Omental fat pad (tissue), 4 donors: Measurements from ENCODE around the gene ACAP1. TPM values are rescaled to one million over a fixed set of nuclear protein-coding genes. Genes with fewer than 3 reads are reported as not detected.

Experiments used
- ATAC-seq: fragments of 150-250 bp; one replicate; pipeline ENCODE4 v1.9.1; 2016; ENCODE audit warnings: mild to moderate bottlenecking, moderate library complexity; ENCODE audit not compliant: low FRiP score
- DNase-seq: peaks from one replicate; pipeline ENCODE4 v3.0.0-alpha.2; 2019; ENCODE audit warnings: low spot score
- CTCF ChIP-seq, 3 donors: fragments of 450-650 bp; IDR thresholded peaks; one replicate each; pipeline ENCODE4 v1.5.1; 2016 to 2017; ENCODE audit warnings: antibody characterized with exemption in 3 of 3, mild to moderate bottlenecking in 3 of 3, moderate library complexity in 2 of 3
- total RNA-seq, 4 donors: library from RNA; depleted of rRNA; stranded (reverse); fragments of >200 nt; gene quantifications; one replicate each; pipeline ENCODE4 v1.1.0, GENCODE V29; 2016

The ACAP1 gene
- total RNA-seq, 4 donors from 2014 or later: 3.3 to 13.1 (median 8.1) TPM

- DNase-seq: no peak
- no peak for TF ChIP-seq CTCF (IDR thresholded peaks at IDR 0.05)
- ATAC-seq: no peak
These were observed 10.1 kb upstream of the ACAP1 start for GRCh38 chr17:7326186-7326585.

- no peak for TF ChIP-seq CTCF (IDR thresholded peaks at IDR 0.05)
- ATAC-seq (no peak), DNase-seq (no peak)
These were observed 9.3 kb upstream of the ACAP1 start for GRCh38 chr17:7327056-7327455.

DNA sequence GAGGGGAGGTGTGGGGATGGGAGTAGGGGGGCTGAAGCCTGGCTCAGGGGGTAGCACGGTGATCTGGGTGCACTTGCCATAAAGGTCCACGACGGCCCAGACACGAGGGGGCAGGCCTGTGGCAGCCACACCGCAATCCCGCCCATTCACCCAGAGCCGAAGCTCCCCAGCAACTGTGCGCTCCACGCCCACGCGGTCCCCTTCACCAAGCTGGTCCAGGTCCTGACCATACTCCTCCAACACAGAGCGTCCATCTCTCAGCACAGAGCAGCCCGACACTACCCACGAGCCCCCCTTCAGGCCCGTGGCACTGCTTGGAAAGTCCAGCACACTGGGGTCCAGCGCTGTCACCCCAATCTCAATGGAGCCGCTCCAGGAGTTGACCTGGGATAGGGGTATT is 8.8 kb upstream of the ACAP1 start:
- TF ChIP-seq CTCF (IDR thresholded peaks at IDR 0.05): no peak
- no peak for ATAC-seq
- no peak for DNase-seq

GRCh38 chr17:7328009-7328408 is 8.3 kb upstream of the ACAP1 start:
- DNase-seq: no peak
- no peak for TF ChIP-seq CTCF (IDR thresholded peaks at IDR 0.05)
- ATAC-seq: no peak

DNA sequence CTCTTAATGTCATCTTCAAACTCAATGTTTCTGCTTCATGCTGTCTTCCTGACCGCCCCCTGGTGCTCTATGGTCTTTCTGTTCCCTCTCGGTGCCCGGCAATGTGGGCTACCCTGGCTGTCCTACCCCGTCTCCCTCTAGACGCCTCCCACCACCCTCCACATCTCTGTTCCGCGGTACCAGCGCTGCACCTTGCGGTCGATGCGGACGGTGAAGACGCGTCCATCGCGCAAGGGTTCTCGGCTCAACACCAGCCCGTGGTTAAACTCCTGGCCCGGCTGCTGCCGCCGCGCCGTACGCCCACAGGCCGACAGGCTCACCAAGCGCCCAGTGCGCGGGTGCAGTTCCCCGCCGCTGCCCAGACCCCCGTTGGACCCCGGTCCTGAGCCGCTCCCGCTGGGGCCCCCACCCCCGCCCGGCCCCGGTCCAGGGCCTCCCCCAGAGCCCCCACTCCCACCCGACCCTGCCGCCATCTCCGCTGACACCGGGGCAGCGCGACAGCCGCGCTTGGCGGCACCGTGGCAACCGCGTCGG is 7.4 kb upstream of the ACAP1 start, which contains the start of gene NEURL4:
Gene NEURL4, minus strand, starts transcription at position 496 of the 534 bp plus-strand sequence. Its CDS starts 23 bp downstream, at position 473.
- TF ChIP-seq CTCF (IDR thresholded peaks at IDR 0.05): no peak
- ATAC-seq (peak; percentile 19), DNase-seq (no peak)

GRCh38 chr17:7329374-7329996 is 6.8 kb upstream of the ACAP1 start:
- peak; percentile 84 for ATAC-seq
- peak; percentile 91 for DNase-seq

More at GRCh38 chr17:7329374-7329996, 6.8 kb upstream of the ACAP1 start:
- no peak for TF ChIP-seq CTCF (IDR thresholded peaks at IDR 0.05)
